Hematopoietic multipotent progenitor cell treated with erythropoietin and hydrocortisone succinate and interleukin-3 and kit ligand, for 4 days (in vitro differentiated cells): ENCODE measurements around the gene XIRP2.

Source experiments
- DNase-seq: peaks from one replicate; pipeline ENCODE4 v3.0.0-alpha.2; 2015

Gene XIRP2

DNA sequence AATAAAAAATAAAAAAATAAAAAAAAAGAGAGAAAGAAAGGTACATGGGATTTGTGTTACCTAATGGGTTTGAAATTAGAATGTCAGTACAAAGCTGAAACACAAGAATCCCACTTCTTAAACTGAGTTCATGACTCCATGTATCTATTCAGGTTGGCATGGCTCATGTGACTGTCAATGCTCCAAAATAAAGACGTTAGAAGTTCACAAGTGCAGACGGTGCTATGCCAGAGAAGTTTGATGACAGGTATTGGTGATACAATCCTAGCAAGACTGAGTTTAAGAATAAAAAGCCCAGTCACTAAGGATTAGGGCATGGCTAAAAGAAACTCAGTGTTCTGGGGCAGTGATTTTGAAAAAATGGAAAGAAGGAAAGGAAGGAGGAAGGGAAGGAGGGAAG lies 254.3 kb downstream of the XIRP2 start:
- no peak for DNase-seq

DNA sequence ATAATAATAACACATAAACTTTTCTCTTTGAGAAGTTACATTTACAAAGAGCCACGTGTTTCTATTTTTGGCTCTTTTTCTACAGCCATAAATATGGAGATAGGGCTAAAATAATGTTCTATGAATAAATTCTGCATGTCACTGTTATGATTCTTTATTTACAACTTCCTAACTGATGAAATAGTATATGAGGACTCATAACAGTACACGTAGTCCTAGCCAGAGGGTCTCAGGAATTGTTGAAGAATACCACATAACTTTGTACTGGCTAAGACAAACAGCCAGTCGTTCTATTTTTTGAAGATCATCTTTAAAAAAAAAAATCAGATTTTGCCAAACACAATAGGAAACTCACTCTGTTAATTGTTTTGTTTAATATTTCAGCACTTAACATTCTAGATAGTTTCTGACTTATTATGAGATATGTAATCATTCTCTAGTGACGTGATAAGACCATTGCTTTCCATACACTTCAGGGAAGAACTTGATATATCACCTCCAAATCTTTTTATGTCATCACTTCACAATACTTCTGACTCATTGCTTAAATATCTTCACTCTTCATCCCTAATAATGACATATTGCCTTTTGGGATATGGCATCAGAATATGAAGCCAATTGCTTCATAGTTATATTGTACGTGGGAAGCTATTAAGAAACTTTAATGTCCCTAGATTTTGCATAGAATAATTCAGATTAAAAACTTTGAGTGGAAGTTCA lies 256.1 kb downstream of the XIRP2 start:
- DNase-seq, result no peak

- DNase-seq, result no peak
These were observed 259.1 kb downstream of the XIRP2 start for GRCh38 chr2:167147271-167147941.

GRCh38 chr2:167151894-167152293 lies 263.6 kb downstream of the XIRP2 start:
- no peak for DNase-seq

GRCh38 chr2:167157523-167157922 lies 269.2 kb downstream of the XIRP2 start:
- no peak for DNase-seq

DNA sequence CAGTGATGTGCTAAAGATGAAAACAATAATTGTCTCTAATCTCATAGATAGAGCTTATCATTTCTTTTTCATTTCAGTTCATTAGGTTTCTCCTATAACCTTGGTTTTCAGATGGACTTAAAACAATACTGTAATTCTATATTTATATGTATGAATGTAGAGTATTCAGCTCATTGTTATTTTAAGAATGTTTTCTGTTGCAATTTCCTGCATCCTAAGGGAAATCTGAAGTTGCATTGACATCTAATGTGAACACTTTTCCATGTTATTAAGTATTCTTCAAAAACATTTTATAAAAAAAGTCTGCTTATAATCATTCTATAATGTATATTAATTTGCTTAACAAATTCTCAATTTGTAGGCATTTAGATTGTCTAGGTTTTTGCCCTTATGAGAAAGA lies 288.9 kb downstream of the XIRP2 start:
- DNase-seq, result no peak

DNA sequence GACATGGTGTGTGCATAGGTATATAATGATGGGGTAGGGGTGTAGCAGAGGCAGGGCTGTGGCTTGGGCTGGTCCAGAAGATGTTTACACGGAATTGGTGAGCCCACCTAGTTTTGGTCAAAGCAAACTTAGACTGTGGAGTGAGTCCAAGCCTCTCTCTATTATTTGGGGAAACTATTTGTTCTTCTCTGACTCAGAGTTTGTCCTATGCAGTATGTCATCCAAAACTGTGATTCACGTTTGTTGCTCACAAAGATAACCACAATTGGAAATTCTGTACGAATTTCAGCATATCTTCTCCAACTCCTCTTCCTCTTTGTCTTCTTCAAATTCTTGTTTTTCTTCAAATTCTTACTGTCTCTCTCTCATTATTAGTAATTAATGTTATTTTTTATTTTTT lies 292.9 kb downstream of the XIRP2 start:
- no peak for DNase-seq

DNA sequence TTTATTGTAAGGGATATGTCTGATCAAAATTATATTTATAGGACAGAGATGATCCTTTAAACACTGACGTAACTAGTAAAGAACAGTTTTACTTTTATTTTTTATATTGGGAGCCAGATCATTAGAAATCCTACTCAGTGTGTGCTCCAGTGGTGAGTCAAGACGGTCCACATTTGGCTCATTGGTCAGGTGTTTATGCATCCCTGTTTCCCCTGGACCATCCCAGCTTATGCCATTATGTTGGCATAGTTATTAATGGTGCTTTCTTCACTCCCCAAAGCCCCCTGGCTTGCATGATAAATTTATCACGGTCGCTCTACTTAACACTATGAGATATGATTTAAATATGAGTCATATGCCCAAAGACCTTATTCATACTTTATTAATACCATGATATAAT lies 293.4 kb downstream of the XIRP2 start:
- DNase-seq, result no peak

DNA sequence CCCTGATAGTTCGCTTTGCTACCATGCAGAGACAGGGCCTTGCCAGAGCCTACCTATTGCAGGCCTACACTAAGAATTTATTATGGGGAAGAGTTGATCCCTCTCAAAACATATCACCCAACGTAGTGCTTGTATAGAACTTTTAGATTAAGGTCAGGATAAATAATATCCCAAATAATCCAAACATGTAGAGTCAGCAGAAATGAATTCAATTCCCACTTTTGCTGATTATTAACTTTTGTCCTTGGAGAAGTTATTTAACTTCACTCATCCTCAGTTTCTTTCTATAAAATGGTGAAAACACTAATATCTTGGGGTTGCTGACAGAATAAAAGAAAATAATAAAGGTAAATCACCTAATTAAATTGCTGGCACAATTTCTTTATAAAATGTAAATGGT lies 294.1 kb downstream of the XIRP2 start:
- no peak for DNase-seq

- DNase-seq, result no peak
These were observed 295.7 kb downstream of the XIRP2 start for GRCh38 chr2:167183931-167184330.

GRCh38 chr2:167186465-167186864 lies 298.2 kb downstream of the XIRP2 start:
- DNase-seq, result no peak

GRCh38 chr2:167187049-167187727 lies 298.9 kb downstream of the XIRP2 start:
- no peak for DNase-seq

- no peak for DNase-seq
These were observed 300.0 kb downstream of the XIRP2 start for GRCh38 chr2:167187978-167188967.

DNA sequence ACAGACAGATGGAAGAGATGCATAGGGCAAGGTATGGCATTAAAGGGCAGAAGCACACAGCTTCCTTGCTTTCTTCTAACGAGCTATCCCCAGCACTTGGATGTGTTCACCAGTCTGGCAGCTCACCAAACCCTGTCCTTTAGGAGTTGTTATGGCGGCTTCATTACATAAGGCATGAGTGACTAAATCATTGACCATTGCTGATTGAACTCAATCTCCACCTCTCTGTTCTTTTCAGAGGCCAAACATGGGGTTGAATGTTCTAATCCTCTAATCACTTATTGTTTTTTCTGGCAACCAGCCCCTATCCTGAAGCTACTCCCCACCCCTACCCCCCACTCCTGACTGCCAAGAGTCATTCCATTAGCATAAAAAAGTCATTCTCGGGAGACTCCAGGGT lies 301.8 kb downstream of the XIRP2 start:
- no peak for DNase-seq

DNA sequence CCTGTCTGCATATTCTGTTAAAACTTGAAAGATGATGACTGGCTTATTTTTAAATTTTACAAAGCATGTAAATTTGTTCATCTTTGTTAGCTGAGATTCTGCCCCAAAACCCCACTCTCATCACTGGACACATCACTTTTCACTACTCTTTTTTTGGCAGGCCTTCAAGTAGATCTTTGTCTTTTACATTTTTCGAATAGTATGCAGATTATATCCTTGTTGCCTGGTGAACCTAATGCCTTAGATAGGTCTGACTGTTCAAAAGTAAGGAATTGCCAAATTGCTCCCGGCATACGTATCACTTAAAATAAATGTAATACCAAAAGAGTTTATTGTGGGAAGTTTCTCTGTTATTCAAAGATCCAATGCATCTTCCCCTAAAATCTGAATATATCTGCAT lies 303.3 kb downstream of the XIRP2 start:
- no peak for DNase-seq

DNA sequence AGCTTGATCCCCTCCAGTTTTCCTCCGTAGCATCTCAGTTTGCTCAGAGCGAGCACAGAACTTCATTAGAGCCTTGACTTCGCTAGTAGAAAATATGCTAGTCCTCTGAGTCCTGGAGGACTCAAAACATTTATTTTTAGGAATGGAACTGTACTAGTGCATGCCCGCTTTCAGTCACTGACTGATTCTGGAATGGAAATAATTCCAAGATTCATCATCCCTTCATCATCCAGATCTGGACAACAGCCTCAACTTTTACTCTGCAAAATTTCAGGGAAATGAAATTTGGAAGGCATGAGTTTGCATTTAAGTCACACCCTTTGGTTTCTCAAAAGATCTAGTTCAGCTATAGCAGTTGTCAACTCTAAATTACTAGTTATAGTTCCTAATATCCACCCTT lies 304.6 kb downstream of the XIRP2 start:
- no peak for DNase-seq

- DNase-seq, result peak; percentile 78
These were observed 308.4 kb downstream of the XIRP2 start for GRCh38 chr2:167196461-167197252.

DNA sequence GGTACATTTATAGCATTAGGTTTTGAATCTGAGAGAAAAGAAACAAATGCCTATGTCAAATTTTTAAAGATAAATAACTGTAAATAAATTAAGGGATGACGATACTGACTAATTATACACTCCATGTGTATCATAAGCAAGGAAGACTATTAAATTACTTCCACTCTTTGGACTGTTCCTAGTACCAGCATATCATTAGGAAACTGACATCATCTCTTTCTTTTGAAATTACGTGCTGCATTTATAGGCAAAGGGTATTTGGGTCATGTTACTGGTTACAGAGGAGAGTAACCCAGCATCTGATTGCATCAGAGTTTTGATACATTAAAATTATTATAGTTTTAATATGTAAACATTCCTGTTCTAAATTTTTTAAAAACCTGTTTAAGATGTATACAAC lies 309.7 kb downstream of the XIRP2 start:
- no peak for DNase-seq

- no peak for DNase-seq
These were observed 310.3 kb downstream of the XIRP2 start for GRCh38 chr2:167198576-167198975.

DNA sequence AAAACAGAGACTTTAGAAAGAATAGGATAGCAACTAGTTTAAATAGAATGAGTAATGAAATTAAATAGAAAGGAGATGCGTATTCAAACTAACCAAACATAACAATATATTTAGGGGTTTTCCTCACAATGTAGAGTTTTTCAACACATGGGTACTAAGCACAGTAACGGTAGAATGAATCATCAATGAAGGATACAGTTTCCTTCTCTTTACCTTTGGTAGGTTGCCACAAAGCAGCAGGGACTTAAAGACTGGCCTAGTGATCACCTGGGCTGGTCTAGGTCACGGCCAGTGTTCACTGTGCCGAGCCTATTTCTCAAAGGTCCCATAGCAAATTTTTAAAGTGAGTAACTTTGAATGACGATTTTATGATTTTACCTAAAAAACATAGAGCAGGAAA lies 311.7 kb downstream of the XIRP2 start:
- no peak for DNase-seq

GRCh38 chr2:167209784-167210183 lies 321.5 kb downstream of the XIRP2 start:
- DNase-seq, result peak; percentile 12

- peak; percentile 83 for DNase-seq
These were observed 323.9 kb downstream of the XIRP2 start for GRCh38 chr2:167212014-167212648.
